Mesothelial cell of epicardium (in vitro differentiated cells): ENCODE data around the gene SPACA6. TPM values are rescaled to one million over a fixed set of nuclear protein-coding genes. Genes with fewer than 3 reads are reported as not detected.
"Not testable (repeated sequence)": the region's sequence is repeated elsewhere in the genome, so short reads cannot be mapped to it uniquely, and the experiment has no call there.

Experiments
- DNase-seq, 2 experiments: peaks; one replicate each; pipeline ENCODE4 v3.0.0; 2021; ENCODE audit warnings: low spot score in 2 of 2; ENCODE audit not compliant: unreplicated experiment in 2 of 2
- H3K27ac Mint-ChIP-seq: 2 replicates; pipeline ENCODE4 v1.8.0; 2021; ENCODE audit warnings: mixed read lengths
- H3K27me3 Mint-ChIP-seq: 2 replicates; pipeline ENCODE4 v1.8.0; 2021; ENCODE audit warnings: low read depth, mixed read lengths
- H3K36me3 Mint-ChIP-seq: 2 replicates; pipeline ENCODE4 v1.8.0; 2021; ENCODE audit warnings: mixed read lengths
- H3K4me1 Mint-ChIP-seq: 2 replicates; pipeline ENCODE4 v1.8.0; 2021; ENCODE audit warnings: mixed read lengths
- H3K4me3 Mint-ChIP-seq: 2 replicates; pipeline ENCODE4 v1.8.0; 2021; ENCODE audit warnings: mild to moderate bottlenecking, moderate library complexity, mixed read lengths
- H3K9me3 Mint-ChIP-seq: 2 replicates; pipeline ENCODE4 v1.8.0; 2021; ENCODE audit warnings: mixed read lengths
- total RNA-seq: library from RNA; stranded (reverse); gene quantifications from 3 replicates; pipeline ENCODE4 v1.2.1, GENCODE V29; 2021
- TF ChIP-seq, protein P1 (sequence below): fragments of 200-600 bp; sonication (generic); IDR thresholded peaks from one replicate; pipeline ENCODE4 v1.5.0; 2021; ENCODE audit warnings: antibody characterized with exemption; ENCODE audit not compliant: unreplicated experiment

The SPACA6 gene
- total RNA-seq, 1 donor from 2014 or later, result 87.6 TPM

- H3K9me3 Mint-ChIP-seq, result peaks cover 3% of the 10 kb centered on the region
- no peaks in the 10 kb centered on the region for H3K36me3 Mint-ChIP-seq
- no peak overlapping the region for H3K4me3 Mint-ChIP-seq
- H3K4me1 Mint-ChIP-seq, result no peaks in the 10 kb centered on the region
- TF ChIP-seq, protein P1, sequence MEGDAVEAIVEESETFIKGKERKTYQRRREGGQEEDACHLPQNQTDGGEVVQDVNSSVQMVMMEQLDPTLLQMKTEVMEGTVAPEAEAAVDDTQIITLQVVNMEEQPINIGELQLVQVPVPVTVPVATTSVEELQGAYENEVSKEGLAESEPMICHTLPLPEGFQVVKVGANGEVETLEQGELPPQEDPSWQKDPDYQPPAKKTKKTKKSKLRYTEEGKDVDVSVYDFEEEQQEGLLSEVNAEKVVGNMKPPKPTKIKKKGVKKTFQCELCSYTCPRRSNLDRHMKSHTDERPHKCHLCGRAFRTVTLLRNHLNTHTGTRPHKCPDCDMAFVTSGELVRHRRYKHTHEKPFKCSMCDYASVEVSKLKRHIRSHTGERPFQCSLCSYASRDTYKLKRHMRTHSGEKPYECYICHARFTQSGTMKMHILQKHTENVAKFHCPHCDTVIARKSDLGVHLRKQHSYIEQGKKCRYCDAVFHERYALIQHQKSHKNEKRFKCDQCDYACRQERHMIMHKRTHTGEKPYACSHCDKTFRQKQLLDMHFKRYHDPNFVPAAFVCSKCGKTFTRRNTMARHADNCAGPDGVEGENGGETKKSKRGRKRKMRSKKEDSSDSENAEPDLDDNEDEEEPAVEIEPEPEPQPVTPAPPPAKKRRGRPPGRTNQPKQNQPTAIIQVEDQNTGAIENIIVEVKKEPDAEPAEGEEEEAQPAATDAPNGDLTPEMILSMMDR, result no peak
- DNase-seq, result no peak
- H3K27ac Mint-ChIP-seq, result no peak overlapping the region
- peaks cover 50% of the 10 kb centered on the region for H3K27me3 Mint-ChIP-seq
Observed at GRCh38 chr19:51664997-51665396, 28.1 kb upstream of the SPACA6 start.

- peaks cover 6% of the 10 kb centered on the region for H3K9me3 Mint-ChIP-seq
- DNase-seq, result no peak
- no peaks in the 10 kb centered on the region for H3K4me1 Mint-ChIP-seq
- no peak overlapping the region for H3K27ac Mint-ChIP-seq
- peaks cover 35% of the 10 kb centered on the region for H3K27me3 Mint-ChIP-seq
- H3K4me3 Mint-ChIP-seq, result no peak overlapping the region
- no peaks in the 10 kb centered on the region for H3K36me3 Mint-ChIP-seq
- TF ChIP-seq, protein P1, result no peak
Observed at GRCh38 chr19:51668216-51668615, 24.9 kb upstream of the SPACA6 start.

DNA sequence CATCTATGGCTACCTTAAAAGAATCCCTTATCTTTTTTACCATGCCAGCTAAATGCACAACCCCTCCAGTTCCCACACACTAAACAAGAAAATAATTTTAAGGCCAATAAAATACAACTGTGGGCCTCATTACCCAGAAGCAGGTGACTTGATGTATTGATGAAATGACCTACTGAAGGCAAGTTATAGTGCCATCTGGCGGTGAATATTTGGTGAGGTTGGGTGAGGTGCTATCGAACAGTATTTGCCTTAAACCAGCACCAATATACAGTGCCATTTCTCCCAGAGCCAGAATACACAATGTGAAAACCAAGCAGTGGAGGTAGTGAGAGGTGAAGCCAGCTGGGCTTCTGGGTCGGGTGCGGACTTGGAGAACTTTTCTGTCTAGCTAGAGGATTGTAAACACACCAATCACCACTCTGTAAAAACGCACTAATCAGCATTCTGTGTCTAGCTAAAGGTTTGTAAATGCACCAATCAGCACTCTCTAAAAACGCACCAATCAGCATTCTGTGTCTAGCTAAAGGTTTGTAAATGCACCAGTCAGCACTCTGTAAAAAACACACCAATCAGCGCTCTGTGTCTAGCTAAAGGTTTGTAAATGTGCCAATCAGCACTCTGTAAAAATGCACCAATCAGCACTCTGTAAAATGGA, 17.1 kb upstream of the SPACA6 start:
- H3K36me3 Mint-ChIP-seq, H3K9me3 Mint-ChIP-seq, H3K4me1 Mint-ChIP-seq, DNase-seq, H3K27ac Mint-ChIP-seq, H3K4me3 Mint-ChIP-seq: not testable (repeated sequence)
- TF ChIP-seq, protein P1, result peak; percentile 26
- H3K27me3 Mint-ChIP-seq, result peaks cover 30% of the 10 kb centered on the region

DNA sequence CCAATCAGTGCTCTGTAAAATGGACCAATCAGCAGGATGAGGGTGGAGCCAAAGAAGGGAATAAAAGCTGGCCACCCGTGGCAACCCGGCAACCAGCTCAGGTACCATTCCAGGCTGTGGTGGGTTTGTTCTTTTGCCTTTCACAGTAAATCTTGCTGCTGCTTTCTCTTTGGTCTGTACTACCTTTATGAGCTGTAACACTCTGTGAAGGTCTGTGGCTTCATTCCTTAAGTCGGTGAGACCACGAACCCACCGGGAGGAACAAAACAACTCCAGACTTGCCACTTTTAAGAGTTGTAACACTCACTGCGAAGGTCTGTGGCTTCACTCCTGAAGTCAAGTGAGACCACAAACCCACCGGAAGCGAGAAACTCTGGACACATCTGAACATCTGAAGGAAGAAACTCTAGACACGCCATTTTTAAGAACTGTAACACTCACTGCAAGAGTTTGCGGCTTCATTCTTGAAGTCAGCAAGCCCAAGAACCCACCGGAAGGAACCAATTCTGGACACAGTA, 16.5 kb upstream of the SPACA6 start:
- no peaks in the 10 kb centered on the region for H3K4me1 Mint-ChIP-seq
- no peaks in the 10 kb centered on the region for H3K36me3 Mint-ChIP-seq
- no peak overlapping the region for H3K4me3 Mint-ChIP-seq
- DNase-seq, result no peak
- TF ChIP-seq, protein P1, result no peak
- H3K27ac Mint-ChIP-seq, result no peak overlapping the region
- H3K27me3 Mint-ChIP-seq, result peaks cover 28% of the 10 kb centered on the region
- H3K9me3 Mint-ChIP-seq, result peaks cover 6% of the 10 kb centered on the region

DNA sequence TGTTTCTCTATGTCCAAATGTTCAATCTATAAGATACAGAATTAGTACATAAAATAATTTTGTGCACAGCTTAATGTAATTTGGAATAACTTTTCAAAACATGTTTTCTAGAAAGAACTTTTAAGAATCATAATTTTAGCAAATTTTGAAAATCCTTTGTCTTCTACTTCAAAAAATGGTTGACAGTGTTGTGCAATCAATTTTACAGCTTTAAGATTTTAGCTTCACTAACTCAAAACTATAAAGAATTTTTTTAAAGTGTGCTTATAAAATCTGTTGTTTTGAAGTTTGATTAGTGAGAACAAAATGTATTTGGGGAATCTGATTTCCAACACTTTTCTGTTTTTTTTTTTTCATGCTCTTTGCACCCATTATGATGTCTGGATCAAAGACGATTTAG, 12.7 kb upstream of the SPACA6 start:
- H3K9me3 Mint-ChIP-seq, result peaks cover 7% of the 10 kb centered on the region
- no peaks in the 10 kb centered on the region for H3K4me1 Mint-ChIP-seq
- peaks cover 2% of the 10 kb centered on the region for H3K36me3 Mint-ChIP-seq
- peaks cover 22% of the 10 kb centered on the region for H3K27me3 Mint-ChIP-seq
- DNase-seq, result no peak
- no peak overlapping the region for H3K4me3 Mint-ChIP-seq
- TF ChIP-seq, protein P1, result no peak
- no peak overlapping the region for H3K27ac Mint-ChIP-seq
